ENCODE results near the gene SUSD3.

GRCh38 chr9:93124793-93125192, 66.3 kb downstream of the SUSD3 start:
- no peak for TF ChIP-seq CTCF (IDR thresholded peaks at IDR 0.05; ENCODE audit: insufficient read depth, low read length)
- no peak for TF ChIP-seq POLR2AphosphoS5 (IDR thresholded peaks at IDR 0.05; ENCODE audit: low read depth)
- TF ChIP-seq REST (IDR thresholded peaks at IDR 0.05; ENCODE audit: insufficient replicate concordance, low read depth): no peak
- no peak for TF ChIP-seq GABPA (IDR thresholded peaks at IDR 0.05; ENCODE audit: low read depth)
- TF ChIP-seq SPI1 (IDR thresholded peaks at IDR 0.05; ENCODE audit: borderline replicate concordance, low read depth): no peak

Data from HL-60 (cell line).